MM.1S (cell line): Measurements from ENCODE around the gene GSG1L2.

Experiments
- EZH2 ChIP-seq: fragments of 300-600 bp; sonication (generic); optimal IDR thresholded peaks from 2 replicates; pipeline ENCODE3; 2017; ENCODE audit warnings: low read depth, mild to moderate bottlenecking, antibody characterized with exemption, low read length, mixed read lengths
- EZH2phosphoT487 ChIP-seq: fragments of 300-600 bp; sonication (generic); IDR thresholded peaks from 2 replicates; pipeline ENCODE4 v1.6.1; 2018; ENCODE audit warnings: antibody characterized with exemption, low read length
- TF ChIP-seq, protein P1 (sequence below): fragments of 300-600 bp; sonication (generic); IDR thresholded peaks from 2 replicates; pipeline ENCODE4 v1.5.1; 2016; ENCODE audit warnings: antibody characterized with exemption, low read length, mixed read lengths

DNA sequence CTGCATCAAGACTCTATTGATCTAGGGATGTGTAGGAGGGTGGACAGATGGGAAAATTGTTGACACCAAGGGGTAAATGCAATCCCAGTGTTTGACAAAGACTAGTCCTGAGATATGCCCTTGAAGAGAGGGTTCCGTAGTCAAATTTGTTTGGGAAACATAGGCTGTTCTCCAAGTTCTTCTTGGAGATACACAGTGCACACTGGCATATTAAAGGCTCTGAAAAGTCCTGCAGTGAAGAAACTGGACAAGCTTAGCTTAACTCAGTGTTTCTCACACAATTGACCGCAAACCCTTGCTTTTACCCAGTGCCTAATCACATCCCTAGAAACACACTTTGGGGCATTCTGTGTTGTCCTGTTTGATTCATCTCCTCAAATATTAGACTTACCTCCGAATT is 41.3 kb downstream of the GSG1L2 start:
- TF ChIP-seq EZH2 (no peak), EZH2phosphoT487 (no peak)
- TF ChIP-seq, protein P1, sequence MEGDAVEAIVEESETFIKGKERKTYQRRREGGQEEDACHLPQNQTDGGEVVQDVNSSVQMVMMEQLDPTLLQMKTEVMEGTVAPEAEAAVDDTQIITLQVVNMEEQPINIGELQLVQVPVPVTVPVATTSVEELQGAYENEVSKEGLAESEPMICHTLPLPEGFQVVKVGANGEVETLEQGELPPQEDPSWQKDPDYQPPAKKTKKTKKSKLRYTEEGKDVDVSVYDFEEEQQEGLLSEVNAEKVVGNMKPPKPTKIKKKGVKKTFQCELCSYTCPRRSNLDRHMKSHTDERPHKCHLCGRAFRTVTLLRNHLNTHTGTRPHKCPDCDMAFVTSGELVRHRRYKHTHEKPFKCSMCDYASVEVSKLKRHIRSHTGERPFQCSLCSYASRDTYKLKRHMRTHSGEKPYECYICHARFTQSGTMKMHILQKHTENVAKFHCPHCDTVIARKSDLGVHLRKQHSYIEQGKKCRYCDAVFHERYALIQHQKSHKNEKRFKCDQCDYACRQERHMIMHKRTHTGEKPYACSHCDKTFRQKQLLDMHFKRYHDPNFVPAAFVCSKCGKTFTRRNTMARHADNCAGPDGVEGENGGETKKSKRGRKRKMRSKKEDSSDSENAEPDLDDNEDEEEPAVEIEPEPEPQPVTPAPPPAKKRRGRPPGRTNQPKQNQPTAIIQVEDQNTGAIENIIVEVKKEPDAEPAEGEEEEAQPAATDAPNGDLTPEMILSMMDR: no peak
